HG03103 (cell line): ENCODE data around the gene PHPT1.
A peak's percentile ranks its signal among the peaks of the same experiment; 100 is the strongest.
"Not testable (repeated sequence)": the region's sequence is repeated elsewhere in the genome, so short reads cannot be mapped to it uniquely, and the experiment has no call there.

Experiments used
- ATAC-seq: cut with Tn5 transposase; IDR thresholded peaks from one replicate; pipeline ENCODE4 v1.9.1; 2021; ENCODE audit warnings: low read depth; ENCODE audit not compliant: unreplicated experiment

The PHPT1 gene

GRCh38 chr9:136849038-136849959 lies at the start of gene PHPT1:
Gene PHPT1, plus strand, starts transcription at chr9:136849409. Its CDS starts 22 bp downstream, at chr9:136849431.
- ATAC-seq, result peak; percentile 72

GRCh38 chr9:136799854-136800657 lies 49.2 kb upstream of the PHPT1 start:
- peak; percentile 44 for ATAC-seq

GRCh38 chr9:136802321-136802720 lies 46.9 kb upstream of the PHPT1 start:
- ATAC-seq, result no peak

DNA sequence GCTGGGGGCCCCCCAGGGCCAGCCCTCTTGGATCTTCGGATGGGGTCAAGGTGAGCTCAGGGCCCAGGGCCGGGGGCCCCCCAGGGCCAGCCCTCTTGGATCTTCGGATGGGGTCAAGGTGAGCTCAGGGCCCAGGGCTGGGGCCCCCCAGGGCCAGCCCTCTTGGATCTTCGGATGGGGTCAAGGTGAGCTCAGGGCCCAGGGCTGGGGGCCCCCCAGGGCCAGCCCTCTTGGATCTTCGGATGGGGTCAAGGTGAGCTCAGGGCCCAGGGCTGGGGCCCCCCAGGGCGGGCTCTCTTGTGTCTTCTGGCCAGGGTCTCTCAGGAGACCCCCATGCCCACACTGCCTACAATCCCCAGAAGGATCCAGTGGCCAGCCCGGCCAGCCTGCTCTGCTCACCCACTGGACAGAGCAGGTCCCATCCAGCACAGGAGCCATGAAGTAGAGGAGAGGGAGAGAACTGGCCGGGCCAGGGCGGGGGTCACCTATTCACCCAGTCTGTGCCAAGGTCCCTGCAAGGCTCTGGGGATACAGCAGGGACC lies 46.1 kb upstream of the PHPT1 start:
- not testable (repeated sequence) for ATAC-seq

DNA sequence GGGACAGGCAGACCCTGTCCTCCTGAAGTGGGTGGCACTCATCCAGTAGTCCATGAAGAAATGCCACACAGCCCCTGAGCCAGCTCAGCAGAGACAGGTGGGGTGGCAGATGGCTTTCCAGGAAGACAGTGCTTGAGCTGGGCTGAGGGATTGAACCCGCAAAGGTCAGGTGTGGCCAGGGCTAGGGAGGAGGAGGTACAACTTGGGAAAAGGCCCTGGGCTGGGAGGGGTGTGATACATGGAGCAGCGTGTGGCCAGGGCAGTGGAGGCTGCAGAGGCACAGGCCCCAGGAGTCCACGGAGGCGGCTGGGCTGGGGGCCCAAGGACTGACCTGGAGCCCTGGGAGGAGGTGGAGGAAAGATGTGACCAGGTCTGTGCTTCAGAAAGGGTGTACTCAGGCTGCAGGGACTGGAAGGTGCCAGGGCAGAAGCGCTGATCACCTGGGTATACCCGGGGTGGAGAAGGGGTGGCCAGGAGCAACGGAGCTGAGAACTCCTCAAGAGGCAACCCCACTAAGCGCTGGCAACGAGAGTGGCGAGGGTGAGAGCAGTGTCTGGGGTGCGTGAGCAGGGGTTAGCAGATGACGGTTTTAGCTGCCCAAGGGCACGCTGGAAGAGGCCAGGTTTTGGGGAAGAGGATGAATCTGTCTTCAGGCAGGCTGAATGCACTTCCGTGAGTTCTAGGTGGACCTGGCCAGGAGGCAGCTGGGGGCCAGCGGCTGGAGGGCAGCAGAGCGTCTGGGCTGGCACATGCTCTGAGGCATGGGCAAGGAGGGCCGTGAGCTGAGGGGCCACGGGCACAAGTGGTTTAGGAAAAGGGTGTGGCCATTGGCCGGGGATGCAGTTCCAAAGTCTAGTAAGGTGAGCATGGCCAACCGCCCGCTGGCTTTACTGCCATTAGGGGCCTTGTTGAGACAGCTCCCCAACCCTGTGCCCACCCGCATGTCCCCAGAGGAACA lies 45.4 kb upstream of the PHPT1 start:
- no peak for ATAC-seq

DNA sequence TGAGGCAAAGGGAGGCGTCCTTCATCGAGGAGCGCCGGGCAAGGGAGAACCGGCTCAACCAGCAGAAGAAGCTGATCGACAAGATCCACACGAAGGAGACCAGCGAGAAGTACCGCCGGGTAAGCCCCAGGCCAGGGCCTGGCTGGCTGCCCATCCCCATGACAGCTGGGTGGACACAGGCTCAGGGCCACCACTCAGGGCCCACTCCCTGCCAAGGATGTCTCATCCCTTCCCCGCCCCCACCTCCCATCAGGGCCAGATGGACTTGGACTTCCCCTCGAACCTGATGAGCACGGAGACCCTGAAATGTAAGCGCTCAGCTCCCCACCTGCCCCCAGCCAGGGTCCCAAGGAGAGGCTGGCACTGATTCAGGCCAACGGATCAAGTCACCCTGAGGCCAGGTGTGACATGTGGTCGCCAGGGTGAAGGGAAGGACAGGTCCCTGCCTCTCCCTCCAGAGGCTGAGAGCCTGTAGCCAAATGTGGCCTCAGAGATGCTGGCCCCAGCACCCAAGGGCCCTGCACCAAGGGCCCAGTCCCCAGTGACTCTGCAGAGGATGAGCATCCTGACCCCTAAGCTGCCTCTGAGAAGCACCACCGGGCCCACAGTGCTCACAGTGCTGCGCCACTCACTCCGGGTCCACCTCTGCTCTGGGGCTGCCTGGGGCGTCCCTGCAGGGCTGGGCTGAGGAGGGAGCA lies 44.6 kb upstream of the PHPT1 start:
- no peak for ATAC-seq

GRCh38 chr9:136805207-136805740 lies 43.9 kb upstream of the PHPT1 start:
- no peak for ATAC-seq

DNA sequence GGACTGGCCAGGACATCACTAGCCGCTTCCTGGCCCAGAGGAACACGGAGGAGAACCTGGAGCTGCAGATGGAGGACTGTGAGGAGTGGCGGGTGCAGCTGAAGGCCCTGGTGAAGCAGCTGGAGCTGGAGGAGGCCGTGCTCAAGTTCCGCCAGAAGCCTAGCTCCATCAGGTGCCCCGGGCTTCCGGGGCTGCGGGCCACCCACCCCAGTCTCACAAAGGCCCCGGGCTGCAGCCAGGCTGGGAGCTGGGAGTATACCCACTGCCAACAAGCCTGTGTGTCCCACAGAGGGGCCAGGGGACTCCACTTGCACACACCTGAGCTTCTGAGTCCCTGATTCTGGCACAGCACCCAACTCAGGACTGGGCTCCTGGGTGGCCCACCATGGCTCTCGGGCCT lies 43.1 kb upstream of the PHPT1 start:
- ATAC-seq, result no peak

- no peak for ATAC-seq
Observed at GRCh38 chr9:136806631-136807201, 42.5 kb upstream of the PHPT1 start.

- ATAC-seq, result peak; percentile 61
Observed at GRCh38 chr9:136807281-136808074, 41.7 kb upstream of the PHPT1 start, which contains the start of gene RABL6. Gene RABL6, plus strand, starts transcription at chr9:136807948. Its CDS starts 249 bp downstream, at chr9:136808197.

- peak; percentile 29 for ATAC-seq
Observed at GRCh38 chr9:136808075-136808805, 41.0 kb upstream of the PHPT1 start.

DNA sequence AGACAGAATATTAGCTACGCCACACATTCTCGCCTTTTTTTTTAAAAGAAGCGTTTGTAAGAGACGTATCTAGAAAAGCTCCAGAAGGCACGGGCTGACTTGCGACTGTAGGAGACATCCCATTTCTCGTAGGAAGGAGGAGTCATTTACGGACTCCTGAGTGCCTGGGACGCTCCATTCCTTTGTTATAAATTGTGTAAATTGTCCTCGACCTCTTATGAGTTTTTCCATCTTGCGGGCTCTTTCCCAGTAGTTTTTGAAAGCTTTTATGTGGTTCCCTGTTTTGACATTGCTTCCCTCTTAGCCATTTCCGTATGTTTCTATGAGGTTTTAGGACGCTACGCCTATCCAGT lies 40.4 kb upstream of the PHPT1 start:
- ATAC-seq, result no peak

GRCh38 chr9:136814725-136815421 lies 34.3 kb upstream of the PHPT1 start:
- no peak for ATAC-seq

GRCh38 chr9:136815422-136815782 lies 33.8 kb upstream of the PHPT1 start:
- ATAC-seq, result no peak

GRCh38 chr9:136820971-136821825 lies 28.0 kb upstream of the PHPT1 start:
- ATAC-seq, result no peak
